Panc1 (cell line): ENCODE measurements around the gene ATXN7L1.

Experiments used
- CTCF ChIP-seq: fragments of 450-650 bp; IDR thresholded peaks from 2 replicates; pipeline ENCODE4 v1.5.1; 2017; ENCODE audit warnings: mild to moderate bottlenecking
- SIN3A ChIP-seq: IDR thresholded peaks from 2 replicates; pipeline ENCODE4 v1.6.1; 2012; ENCODE audit warnings: low read depth, mild to moderate bottlenecking, low read length, moderate library complexity, borderline replicate concordance; ENCODE audit not compliant: insufficient read depth

GRCh38 chr7:105906695-105907094 is 30.3 kb upstream of the ATXN7L1 start:
- no peak for TF ChIP-seq CTCF
- TF ChIP-seq SIN3A: no peak
